Stimulated activated CD8-positive, alpha-beta memory T cell treated with anti-CD3 and anti-CD28 coated beads, Interleukin-2, amount 100 ng/mL, for 1 hour (primary cell): ENCODE data around the gene CRYBA4.
A peak's percentile ranks its signal among the peaks of the same experiment; 100 is the strongest.

ENCODE experiments used
- DNase-seq, 2 donors: peaks; one replicate each; pipeline ENCODE4 v3.0.0-alpha.2; 2020; ENCODE audit warnings: low read depth in 2 of 2

The CRYBA4 gene

DNA sequence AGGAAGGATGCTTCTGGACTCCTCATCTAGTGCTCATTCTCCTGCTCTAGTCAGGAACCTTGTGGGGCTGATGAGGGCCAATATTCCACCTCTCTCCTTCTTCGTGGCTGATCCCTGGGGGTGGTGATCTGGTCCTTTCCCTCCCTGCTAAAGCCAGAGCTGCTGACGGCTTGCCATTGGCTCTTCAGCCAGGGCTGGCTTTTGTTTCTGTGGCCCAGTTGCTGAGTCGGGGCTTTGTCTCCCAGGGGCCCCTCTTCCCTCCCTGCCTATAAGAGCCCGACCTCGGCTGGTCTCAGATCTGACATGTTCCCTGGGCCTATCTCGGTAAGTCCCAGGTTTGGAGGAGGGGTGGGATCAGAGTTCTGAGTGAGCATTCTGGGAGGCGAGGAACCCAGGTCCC lies at the start of gene CRYBA4:
TSS of gene CRYBA4 (plus strand) at position 301 of the 400 bp plus-strand sequence. CDS start 634 bp downstream, outside the sequence.
- no peak for DNase-seq

DNA sequence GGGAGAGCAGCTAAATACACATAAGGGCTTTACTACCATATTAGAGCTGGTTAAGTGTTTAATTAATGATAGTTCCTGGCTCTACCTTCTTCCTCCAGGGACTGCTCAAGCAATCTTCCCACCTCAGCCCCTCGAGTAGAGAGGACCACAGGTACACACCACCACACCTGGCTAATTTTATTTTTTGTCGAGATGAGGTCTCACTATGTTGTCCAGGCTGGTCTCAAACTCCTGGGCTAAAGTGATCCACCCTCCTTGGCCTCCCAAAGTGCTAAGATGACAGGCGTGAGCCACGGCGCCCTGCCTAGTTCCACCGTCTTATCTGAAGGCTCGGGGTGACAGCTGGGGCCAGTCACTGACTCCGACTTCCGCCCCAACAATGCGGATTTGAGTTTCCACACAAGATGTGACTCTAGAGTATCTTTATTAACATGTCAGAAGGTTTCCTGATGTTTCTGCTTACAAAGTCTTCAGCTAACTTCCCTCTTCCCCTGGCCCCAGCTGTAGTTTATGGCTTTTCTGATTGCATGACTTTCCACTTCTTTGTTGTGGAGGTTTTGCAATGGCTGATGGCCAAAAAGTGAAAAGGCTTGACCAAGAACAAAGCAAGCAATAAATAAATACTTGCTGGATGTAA lies 48.6 kb upstream of the CRYBA4 start:
- no peak for DNase-seq

DNA sequence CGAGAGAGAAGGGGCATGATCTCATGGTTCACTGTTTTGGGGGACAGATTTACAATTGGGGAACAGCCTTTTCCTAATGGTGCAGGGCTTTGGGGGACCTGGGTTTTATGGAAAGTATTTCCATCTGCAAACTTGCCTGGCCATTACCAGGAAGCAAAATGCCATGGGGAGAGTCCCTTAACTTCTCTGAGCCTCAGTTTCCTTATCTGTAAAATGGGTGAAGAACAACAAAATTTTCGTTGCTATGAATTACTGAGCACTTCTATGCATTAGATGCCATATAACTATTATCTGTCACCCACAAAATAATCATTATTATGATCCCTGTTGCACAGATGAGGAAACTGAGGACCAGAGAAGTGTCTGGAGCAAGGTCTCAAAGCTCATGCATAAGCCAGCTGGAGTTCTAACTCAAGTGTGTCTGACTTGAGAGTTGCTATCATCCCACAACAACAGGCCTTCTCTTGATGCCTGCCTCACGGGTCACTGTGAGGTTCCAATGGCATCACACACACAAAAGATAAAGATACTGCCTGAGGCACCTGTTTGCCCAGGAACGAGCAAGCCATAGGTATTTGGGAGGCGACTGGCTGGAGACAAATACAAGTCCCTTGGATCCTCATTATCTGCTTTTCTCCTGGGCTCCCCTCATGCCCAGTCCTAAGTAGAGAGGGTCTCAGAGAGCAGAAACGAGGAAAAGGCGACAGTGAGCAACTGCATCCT lies 47.6 kb upstream of the CRYBA4 start:
- DNase-seq = no peak

DNA sequence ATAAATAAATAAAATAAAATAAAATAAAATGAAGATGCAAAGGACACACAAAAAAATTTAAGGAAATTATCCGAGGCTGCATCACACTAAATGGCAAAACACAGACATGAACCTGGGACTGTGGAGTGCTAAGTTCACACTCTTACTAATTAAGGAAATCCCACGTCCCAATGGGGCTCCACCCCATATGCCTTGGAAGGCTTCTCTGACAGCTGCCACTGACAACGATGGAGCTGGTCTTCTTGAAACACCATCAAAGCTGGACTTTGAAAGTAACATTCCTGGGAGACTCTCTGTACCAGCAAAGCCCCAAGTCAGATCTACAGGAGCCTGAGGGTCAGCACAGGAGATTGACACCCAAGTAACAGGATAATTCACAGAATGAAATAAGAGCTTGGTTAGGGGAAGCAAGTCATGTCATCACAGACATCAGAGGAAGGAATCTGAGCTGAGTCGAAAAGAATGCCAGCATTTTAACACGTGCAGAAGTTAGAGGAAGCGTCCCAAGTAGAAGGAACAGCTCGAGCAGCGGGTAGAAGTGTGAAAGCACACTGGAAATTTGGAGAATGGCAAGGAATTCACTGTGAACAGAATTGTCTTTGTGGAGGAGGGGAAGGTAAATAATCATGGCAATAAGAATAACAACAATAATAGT lies 45.6 kb upstream of the CRYBA4 start:
- DNase-seq = no peak

DNA sequence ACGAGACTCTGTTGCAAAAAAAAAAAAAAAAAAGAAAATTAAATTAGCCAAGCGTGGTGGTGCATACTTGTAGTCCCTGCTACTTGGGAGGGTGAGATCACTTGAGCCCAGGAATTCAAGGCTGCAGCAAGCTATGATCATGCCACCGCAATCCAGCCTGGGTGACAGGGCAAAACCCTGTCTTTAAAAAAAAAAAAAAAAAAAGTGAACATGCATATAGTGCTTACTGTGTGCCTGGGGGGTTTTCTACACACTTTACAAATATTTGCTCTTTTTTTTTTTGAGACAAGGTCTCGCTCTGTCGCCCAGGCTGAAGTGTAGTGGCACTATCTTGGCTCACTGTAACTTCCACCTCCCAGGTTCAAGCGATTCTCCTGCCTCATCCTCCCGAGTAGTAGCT lies 44.7 kb upstream of the CRYBA4 start:
- DNase-seq = no peak

DNA sequence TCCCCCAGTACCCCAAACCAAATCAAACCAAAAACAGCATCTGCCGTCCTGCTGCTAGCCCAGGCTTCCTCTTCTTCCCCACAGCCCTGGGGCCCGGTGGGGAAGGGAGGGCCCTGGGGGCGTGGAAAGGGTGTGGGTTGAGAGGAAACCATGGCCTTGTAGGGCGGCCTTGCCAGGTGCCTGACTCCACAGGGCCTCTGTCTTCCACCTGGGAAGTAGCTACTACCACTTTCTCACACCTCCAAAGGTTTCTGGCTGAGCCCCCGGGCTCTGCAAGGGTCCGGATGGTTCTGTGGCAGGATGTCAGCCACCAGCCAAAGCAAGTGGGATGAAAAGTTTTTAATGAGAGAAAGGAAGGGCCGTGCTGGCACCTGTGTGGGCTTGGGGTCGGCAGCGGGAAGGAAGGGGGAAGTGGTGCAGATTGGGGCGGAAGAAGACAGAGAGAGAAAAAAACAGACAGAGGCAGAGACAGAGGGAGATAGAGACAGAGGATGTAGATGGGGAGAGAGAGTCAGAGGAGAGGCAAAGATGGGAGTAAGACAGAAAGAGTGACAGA lies 42.4 kb upstream of the CRYBA4 start:
- DNase-seq = peak in 1 of 2 donors; percentile 25

DNA sequence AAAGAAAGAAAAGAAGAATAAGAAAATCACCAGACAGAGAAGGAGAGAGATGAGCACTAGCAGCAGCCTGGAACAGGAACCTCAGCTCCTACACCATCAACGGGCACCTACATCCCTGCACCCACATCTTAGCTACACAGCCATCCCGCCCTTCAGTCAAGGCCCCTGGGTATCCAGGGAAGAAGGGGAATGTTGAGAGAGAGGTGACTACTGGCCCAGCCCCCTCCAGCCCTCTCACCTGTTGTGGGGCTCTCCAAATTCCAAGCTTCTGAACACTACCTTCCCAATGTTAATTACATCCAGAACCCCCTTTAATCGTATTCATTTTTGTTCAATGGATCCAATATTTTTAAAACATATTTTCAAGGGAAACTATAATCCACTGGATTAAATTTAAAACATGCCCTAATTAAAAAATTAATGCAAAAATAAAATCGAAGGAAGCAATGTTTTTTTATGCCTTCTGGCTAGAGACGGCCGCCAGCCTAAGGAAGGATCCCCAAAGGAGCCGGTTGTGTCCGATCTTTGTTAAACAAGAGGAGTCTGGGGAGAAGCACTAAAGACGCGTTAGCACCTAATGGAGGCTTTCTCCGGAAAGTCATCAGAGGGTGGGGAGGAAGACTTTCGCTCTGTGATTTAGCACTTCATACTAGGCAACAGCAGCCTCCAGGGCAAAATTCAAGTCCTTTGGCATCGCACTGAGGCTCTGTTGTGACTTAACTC lies 41.4 kb upstream of the CRYBA4 start:
- DNase-seq = no peak

DNA sequence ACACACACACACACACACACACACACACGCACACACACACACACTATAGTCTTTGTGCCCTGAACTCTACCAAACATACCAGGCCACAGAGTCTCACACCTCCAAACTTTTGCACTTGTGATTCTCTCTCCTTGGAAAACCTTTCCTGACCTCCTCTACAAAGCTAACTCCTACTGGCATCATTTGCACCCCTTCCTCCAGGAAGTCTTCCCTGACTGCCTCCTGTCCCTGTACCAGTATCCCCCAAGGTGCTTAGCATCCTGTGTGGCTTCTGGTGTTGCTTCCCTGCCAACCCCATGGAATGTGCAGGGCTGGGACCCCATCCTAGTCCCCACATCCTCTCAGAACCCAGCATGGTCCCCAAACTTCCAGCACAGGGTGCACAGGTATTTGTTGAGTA lies 40.7 kb upstream of the CRYBA4 start:
- no peak for DNase-seq

DNA sequence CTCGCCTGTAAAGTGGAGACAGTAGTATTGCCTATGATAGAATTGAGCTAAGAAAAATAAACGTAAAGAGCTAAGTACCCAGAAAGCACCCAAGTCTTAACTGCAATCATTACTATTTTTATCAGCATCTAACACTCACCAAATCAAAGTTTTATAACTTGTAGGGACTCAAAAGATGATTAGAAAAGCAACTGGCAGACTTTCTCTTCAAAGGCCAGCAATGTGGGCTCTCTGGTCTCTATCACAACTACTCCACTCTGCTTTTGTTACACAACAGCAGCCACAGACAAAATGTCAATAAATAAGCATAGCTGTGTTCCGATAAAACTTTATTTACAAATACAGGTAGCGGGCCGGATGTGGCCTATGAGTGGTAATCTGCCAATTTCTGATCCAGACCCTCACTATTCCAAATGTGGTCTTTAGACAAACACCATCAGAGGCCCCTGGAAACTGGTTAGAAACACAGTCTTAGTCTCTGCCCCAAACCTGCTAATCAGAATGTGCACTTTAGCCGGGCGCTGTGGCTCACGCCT lies 40.1 kb upstream of the CRYBA4 start:
- DNase-seq = no peak

DNA sequence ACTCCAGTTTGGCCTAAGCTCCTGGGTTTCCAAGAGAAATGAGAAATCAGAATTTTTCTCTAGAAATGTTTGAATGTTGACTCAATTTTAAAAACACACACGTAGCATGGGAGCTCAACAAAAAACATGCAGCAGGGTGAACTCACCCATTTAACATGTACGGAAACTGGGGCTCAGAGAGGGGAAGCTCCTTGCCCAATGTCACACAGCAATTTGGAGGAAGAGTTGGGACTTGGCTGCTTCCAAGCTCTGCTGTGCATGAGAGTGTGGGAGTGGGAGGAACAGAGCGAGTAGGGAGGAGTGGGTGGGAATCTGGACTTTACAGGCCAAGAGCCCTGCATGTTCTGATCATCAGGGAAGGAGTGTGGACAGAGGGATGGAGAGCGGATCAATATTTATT lies 37.8 kb upstream of the CRYBA4 start:
- no peak for DNase-seq

DNA sequence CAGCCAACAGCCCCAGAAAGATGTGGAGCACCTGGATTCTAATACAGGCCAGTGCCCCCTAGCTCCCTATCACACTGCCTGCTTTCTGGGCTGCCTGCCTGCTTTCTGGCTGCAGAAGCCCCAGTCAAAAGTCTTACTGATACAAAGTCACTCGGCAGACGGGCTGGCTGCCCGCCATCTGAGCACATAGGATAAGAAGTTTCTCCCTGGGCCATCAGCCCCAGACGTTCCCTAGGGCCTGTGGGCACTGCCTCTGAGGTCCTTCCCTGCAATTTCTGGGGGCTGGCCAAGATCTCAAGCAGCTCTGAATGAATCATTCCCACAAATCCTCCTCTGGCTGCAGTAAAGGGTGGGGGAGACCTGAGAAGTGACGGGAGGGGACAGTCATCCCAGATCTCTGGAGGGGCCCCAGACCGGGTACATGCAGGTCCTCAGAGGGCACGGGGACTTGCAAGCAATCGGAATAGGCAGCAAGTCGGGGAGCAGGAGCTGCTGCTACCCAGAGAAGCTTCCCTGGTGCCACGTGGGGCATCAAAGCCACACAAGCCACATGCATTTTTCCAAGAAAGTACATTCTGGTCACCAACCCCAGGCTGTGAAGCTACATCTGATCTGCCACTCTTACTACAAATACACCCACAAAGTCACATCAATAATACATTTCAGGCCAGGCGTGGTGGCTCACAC lies 36.5 kb upstream of the CRYBA4 start:
- DNase-seq = no peak

DNA sequence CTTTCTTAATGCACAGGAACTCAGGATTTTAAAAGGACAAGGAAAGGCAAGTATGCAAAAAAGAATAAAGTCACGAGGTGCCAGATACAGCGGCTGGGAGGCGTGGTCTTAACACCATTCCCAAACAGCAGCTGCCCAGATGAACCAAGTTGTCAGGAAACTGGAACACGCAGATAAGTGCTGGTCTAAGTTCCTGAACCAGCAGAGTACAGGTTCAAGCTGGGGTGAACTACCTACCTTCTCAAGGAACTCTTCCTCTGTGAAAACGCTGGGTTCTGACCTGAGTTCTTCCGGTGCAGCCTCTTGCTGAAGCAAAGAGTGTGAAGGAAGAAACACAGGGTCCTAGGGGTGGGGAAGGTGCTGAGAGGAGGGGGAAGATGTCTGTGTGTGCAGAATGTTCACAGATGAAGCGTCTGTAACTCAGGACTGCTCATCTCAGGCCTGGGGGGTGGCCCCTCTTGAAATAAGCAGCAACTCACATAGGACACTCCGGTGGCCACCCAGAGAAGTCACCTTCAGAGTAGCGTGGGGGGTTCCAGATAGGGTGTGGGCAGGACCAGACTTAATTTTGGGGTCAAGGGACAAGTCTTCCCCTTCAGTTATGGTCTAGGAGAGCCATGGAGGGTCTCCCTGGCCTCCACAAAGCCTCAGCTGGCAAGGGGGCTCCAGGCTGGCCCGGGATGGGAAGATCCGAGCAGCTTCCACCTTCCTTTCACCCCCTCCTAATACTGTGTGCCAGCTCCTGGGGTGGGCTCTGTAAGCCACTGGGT lies 35.0 kb upstream of the CRYBA4 start:
- DNase-seq = no peak

DNA sequence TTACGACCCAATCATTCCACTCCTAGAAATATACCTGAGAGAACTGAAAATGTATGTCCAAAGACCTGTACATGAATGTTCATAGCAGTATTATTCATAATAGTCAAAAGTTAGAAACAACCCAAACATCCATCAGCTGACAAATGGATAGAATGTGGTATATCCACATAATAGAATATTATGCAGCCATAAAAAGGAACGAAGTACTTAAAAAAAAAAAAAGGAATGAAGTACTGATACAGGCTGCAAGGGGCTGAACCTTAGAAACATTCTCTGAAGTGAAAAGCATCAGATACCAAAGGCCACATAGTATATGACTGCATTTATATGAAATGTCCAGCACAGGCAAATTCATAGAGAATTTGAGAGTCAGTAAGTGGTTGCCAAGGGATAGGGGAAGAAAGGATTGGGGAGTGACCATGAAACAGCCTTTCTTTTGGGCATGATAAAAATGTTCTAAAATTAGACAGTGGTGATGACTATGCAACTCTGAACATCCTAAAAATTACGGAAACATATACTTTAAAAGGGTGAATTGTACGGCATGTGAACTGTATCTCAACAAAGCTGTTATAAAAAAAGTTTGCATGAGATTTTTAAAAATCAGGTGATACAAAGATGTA lies 33.7 kb upstream of the CRYBA4 start:
- DNase-seq = no peak

DNA sequence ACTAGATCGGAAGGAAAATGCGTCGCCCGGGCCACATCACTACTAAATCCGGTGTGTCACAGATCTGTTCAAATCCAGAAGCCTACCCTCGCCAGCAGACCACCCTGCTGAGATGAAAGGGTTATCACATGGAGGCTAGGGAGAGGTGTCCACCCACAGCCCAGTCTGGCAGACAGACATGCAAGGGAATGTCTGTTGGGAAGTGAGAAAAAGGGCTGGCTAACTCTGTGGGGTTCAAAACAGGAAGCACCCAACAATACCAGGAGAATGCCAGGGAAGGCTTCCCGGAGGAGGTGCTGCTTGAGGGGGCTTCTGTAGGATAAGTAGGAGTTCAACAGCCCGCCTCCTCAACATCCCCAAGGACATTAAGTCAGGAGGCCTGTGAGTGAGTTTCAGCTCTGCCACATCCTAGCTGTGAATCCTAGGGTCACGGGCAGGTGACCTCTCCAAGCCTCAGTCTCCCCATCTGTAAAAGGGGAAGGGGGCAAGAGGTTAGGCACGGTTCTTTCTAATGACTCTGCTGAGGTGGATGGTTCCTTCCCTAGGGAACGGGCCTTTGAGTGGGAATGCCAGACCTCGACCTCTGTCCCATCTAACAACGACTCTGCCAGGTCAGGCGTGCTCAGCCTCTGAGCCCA lies 32.9 kb upstream of the CRYBA4 start:
- DNase-seq = no peak

DNA sequence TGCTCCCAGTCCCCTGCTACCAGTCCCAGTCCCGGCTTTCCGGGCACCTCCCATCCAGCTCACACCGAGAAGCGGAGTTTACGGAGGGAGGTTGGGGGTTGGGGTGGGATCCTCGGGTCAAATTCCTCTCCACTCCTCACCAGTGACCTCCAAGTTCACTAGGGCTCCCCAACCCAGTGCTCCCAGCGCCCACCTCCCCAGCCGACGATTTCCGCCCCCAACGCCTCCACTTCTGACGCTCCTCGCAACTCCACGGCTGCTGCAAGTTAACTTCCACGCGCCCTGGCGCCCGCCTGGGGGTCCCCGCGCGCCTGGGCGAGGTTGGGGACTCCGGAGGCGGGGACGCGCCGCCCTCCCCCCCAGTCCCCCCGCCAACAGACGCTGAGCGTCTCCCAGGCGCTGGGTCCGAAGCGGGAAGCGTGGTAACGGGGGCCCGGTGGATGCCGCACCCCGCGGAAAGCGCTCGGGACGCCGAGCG lies 32.4 kb upstream of the CRYBA4 start:
- DNase-seq = no peak

DNA sequence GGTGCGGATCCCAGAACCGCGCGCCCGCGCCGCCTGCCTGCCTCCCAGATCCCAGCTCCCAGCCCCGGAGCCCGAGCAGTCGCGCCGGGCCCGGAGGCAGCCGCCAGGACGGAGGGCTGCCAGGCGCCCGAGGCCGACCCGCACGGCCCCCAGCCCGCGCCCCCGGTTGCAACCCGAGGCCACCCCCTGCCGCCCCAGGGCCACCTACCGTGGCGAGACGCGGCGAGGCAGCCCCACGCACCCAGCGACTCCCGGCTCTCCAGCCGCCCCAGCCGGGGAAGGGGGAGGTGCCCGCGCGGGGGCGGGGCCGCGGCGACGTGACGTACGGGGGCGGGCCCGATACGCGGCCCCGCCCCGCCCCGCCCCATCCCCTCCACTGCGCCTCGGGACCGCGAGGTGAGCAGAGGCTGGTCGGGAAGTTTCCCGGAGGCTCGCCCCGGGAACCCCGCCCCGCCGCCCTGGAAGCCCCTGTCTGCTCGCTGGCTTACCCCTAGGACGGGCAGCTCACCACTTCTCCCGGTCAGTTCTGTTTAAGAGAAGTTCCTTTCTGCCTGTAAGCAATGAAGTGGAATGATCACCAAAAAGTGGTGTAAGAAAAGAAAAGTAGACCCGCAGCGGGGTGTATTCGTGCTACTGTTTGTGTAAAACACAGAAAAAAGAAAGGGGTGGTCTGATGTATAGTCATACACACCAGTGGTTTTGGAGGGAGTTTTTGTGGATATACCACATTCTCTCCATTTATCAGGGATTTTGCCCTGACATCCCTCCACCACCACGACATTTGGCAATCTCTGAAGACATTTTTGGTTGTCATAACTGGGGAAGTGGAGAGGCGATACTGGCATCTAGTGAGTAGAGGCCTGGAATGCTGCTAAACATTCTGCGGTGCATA lies 31.7 kb upstream of the CRYBA4 start, which contains the start of gene TPST2:
TSS of gene TPST2 (minus strand) at position 288 of the 892 bp plus-strand sequence. CDS start 48,502 bp downstream, outside the sequence.
- peak; percentile 66 to 68 for DNase-seq

DNA sequence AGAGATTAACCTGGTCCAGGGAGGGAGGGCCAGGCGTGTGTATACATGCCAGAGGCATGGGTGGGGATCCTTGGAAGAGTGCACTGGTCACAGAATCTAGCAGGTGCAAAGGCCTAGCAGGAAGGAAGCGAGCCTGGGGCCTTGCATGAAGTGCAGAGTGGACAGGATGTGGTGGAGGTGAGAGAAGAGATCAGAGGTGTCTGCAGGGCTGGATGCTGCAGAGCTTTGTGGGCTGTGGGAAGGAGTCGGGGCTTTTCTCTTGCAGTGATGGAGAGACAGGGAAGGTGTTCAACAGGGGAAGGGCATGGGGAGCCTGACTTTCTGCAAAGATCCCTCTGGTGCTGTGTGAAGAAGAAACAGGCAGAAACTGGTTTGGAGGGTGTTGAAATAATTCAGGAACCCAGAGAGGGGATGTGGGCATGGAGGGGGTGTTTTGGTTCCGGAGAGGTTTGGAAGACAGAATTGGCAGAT lies 29.3 kb upstream of the CRYBA4 start:
- DNase-seq = no peak

DNA sequence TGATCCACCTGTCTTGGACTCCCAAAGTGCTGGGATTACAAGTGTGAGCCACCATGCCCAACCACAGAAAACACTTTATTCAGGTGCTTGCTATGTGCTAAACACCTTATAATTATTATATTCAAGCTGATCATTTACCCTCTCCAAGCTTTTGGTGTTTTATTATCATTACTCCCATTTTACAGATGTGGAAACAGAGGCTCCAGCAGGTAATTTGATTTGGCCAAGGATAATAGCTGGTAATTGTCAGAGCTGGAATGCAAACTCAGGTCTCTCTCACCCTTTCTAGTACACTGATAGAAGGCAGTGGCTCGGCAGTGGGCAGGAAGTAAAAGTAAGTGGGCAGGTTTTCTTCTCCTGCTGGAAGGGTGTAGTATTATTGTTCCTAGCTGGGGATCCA lies 28.0 kb upstream of the CRYBA4 start:
- DNase-seq = no peak
